Mucosa of rectum (tissue), 2 donors: ENCODE measurements around the gene NAP1L3.

ENCODE experiments used
- H3K27ac ChIP-seq, 2 donors: one replicate each; pipeline ENCODE4 v1.7.0; 2013; ENCODE audit warnings: inconsistent platforms in 2 of 2, low read depth in 2 of 2, low read length in 2 of 2
- H3K27me3 ChIP-seq, 2 donors: one replicate each; pipeline ENCODE4 v1.7.0; 2013; ENCODE audit warnings: low read length in 2 of 2; ENCODE audit not compliant: control insufficient read depth in 2 of 2, insufficient read depth in 2 of 2
- H3K36me3 ChIP-seq, 2 donors: one replicate each; pipeline ENCODE4 v1.7.0; 2013; ENCODE audit warnings: low read length in 2 of 2; ENCODE audit not compliant: control insufficient read depth in 2 of 2, insufficient read depth in 2 of 2
- H3K4me1 ChIP-seq, 2 donors: one replicate each; pipeline ENCODE4 v1.7.0; 2013; ENCODE audit warnings: low read length in 2 of 2, mild to moderate bottlenecking in 1 of 2; ENCODE audit not compliant: control insufficient read depth in 2 of 2, insufficient read depth in 2 of 2
- H3K4me3 ChIP-seq, 2 donors: one replicate each; pipeline ENCODE4 v1.7.0; 2013; ENCODE audit warnings: low read length in 2 of 2
- H3K9ac ChIP-seq, 2 donors: one replicate each; pipeline ENCODE4 v1.7.0; 2013; ENCODE audit warnings: low read length in 2 of 2, low read depth in 1 of 2, mild to moderate bottlenecking in 1 of 2
- H3K9me3 ChIP-seq, 2 donors: one replicate each; pipeline ENCODE4 v1.7.0; 2013; ENCODE audit warnings: low read length in 2 of 2; ENCODE audit not compliant: control insufficient read depth in 2 of 2
- donor health status: healthy.
- donor health status: Normal muscosa, but diverticular disease.

Gene NAP1L3, protein sequence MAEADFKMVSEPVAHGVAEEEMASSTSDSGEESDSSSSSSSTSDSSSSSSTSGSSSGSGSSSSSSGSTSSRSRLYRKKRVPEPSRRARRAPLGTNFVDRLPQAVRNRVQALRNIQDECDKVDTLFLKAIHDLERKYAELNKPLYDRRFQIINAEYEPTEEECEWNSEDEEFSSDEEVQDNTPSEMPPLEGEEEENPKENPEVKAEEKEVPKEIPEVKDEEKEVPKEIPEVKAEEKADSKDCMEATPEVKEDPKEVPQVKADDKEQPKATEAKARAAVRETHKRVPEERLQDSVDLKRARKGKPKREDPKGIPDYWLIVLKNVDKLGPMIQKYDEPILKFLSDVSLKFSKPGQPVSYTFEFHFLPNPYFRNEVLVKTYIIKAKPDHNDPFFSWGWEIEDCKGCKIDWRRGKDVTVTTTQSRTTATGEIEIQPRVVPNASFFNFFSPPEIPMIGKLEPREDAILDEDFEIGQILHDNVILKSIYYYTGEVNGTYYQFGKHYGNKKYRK

DNA sequence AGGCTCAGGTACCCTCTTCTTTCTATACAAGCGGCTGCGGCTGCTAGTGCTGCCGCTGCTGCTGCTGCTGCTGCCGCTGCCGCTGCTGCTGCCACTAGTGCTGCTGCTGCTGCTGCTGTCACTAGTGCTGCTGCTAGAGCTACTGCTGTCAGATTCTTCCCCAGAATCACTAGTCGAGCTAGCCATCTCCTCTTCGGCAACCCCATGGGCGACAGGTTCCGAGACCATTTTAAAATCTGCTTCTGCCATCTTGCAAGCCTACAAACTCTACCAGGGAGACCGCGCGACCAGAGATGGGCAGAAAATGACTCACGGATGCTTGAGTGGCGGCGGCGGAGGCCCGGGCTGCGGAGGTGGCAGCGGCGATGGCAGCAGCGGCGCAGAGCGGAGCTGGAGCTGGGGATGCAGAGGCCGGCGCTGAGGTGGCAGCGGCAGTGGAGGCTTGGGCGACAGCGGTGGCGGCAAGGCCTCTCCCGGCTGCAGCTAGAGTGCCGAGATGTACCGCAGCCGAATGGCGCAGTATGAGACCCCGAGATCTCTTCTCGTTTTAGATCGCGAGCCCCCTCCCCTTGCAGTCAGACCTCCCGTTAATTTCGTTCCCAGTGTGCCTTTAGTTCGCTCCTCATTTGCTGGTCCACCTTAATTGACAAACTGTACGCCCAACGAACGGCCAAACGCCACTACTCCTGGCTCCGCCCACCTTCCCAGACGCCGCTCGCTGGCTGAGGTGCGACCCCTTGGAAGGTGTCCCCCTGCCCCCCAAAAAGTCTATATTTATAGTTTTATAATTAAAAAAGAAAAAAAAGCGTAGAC is at the start of gene NAP1L3:
Gene NAP1L3, minus strand, starts transcription at position 523 of the 813 bp plus-strand sequence. Its CDS starts 274 bp downstream, at position 249.
- H3K27me3 ChIP-seq: peaks cover 0 to 8% of the 10 kb centered on the region in 2 donors
- no peaks in the 10 kb centered on the region for H3K36me3 ChIP-seq
- peak within 1 kb of the TSS; percentile 29 to 46 for H3K27ac ChIP-seq
- peak within 1 kb of the TSS in 1 of 2 donors; percentile 32 for H3K9ac ChIP-seq
- no peaks in the 10 kb centered on the region for H3K4me1 ChIP-seq
- no peaks in the 10 kb centered on the region for H3K9me3 ChIP-seq
- peak within 1 kb of the TSS; percentile 67 to 70 for H3K4me3 ChIP-seq

DNA sequence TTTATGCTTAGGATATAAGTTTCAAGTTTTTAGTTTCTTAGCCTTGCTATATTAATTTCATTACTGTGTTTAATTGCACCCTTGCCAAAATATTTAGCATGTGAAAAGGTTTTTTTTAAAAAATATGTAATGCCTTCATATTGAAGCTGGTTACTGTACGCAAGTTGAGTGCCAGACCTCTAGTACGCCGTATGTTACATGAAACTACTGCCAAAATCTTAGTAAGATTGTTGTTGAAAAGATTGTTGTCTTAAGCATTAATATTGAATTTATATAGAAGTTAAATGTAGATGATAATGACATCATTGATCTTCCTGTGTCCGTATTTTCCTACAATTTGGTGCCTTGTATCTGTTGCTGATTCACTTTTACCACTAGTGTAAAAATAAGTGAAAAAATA is 37.7 kb upstream of the NAP1L3 start:
- Histone ChIP-seq H3K4me3 (no peak overlapping the region), H3K9ac (no peak overlapping the region), H3K9me3 (no peaks in the 10 kb centered on the region), H3K36me3 (no peaks in the 10 kb centered on the region), H3K27me3 (no peaks in the 10 kb centered on the region), H3K27ac (no peak overlapping the region), H3K4me1 (no peaks in the 10 kb centered on the region)

DNA sequence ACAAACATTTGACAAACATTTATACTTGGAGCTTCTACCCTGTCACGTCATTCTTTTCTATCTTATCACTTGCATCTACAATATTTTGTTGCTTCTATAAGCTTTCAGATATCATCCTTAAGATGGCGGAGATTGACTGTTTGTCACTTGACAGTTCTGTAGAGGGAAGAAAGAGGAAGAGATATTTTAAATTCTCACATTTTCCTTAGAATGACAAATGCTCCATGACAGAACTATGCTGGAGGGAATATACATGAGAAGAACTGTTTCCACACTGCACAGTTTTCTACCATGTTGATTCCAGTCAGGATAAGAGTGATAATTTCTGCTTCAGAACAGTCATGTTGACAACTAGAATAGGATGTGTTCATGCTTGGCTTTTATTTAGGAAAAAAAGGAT is 30.3 kb upstream of the NAP1L3 start:
- no peak overlapping the region for H3K4me3 ChIP-seq
- no peaks in the 10 kb centered on the region for H3K36me3 ChIP-seq
- H3K9ac ChIP-seq: no peak overlapping the region
- no peak overlapping the region for H3K27ac ChIP-seq
- H3K4me1 ChIP-seq: no peaks in the 10 kb centered on the region
- H3K9me3 ChIP-seq: no peaks in the 10 kb centered on the region
- no peaks in the 10 kb centered on the region for H3K27me3 ChIP-seq

DNA sequence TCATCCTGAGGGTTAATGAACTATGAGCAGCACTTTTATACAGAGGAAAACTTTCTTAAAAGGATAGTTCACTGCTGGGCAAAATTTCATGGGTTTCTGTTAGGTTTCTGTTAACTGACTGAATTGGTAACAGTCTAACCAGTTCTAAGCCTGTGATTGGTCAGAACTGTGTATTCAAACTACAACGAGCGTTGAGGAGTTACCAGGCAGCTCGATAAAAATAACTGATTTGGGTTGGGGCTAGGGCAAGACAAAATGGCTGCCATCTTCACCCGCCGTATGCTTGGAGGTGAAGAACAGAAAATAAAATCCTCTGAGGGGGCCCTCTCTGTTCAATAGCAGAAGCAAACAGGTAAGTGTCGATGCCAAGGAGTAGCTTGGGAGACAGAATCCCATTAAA is 22.6 kb upstream of the NAP1L3 start:
- Histone ChIP-seq H3K4me3 (no peak overlapping the region), H3K27ac (no peak overlapping the region), H3K9me3 (no peaks in the 10 kb centered on the region), H3K9ac (no peak overlapping the region), H3K4me1 (no peaks in the 10 kb centered on the region), H3K27me3 (no peaks in the 10 kb centered on the region), H3K36me3 (no peaks in the 10 kb centered on the region)

DNA sequence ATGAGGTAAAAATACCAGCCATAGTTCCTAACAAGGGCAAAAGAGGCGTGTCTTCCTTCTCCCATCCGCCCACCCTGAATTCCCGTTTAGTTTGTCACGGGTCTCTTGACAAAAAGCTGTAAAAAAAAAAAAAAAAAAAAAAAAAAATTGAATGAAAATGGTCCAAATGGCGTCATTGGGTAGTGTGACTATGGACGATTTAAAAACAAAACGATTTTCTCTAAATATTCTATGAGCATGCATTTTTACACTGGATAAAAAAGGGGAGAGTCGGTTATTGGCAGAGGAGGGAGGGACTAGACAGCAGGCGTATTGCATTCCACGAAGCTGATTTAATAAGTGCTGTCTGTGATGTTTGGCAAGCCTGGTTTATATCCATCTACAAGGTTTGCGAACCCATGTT is 492 bp upstream of the NAP1L3 start, which contains the start of gene FAM133A:
Gene FAM133A, plus strand, starts transcription at position 338 of the 403 bp plus-strand sequence. CDS start 35,214 bp downstream, outside the sequence.
- H3K27ac ChIP-seq: peak within 1 kb of the TSS; percentile 29 to 46

DNA sequence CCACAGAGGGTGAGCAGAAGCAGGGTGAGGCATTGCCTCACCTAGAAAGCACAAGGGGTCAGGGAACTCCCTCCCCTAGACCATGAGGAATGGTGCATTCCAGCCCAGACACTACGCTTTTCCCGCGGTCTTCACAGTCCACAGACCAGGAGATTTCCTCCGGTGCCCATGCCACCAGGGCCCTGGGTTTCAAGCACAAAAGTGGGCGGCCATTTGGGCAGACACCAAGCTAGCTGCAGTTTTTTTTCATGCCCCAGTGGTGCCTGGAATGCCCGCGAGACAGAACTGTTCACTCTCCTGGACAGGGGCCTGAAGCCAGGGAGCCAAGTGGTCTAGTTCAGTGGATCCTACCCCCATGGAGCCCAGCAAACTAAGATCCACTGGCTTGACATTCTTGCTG is 12.8 kb downstream of the NAP1L3 start:
- Histone ChIP-seq H3K9ac (no peak overlapping the region), H3K9me3 (no peaks in the 10 kb centered on the region), H3K4me3 (no peak overlapping the region), H3K36me3 (no peaks in the 10 kb centered on the region), H3K27ac (no peak overlapping the region), H3K4me1 (no peaks in the 10 kb centered on the region), H3K27me3 (no peaks in the 10 kb centered on the region)

More for the DNA sequence above, 492 bp upstream of the NAP1L3 start, which contains the start of gene FAM133A:
- no peaks in the 10 kb centered on the region for H3K9me3 ChIP-seq
- H3K36me3 ChIP-seq: no peaks in the 10 kb centered on the region
- peak within 1 kb of the TSS in 1 of 2 donors; percentile 32 for H3K9ac ChIP-seq
- H3K27me3 ChIP-seq: peaks cover 0 to 8% of the 10 kb centered on the region in 2 donors
- peak within 1 kb of the TSS; percentile 67 to 70 for H3K4me3 ChIP-seq
- no peaks in the 10 kb centered on the region for H3K4me1 ChIP-seq

DNA sequence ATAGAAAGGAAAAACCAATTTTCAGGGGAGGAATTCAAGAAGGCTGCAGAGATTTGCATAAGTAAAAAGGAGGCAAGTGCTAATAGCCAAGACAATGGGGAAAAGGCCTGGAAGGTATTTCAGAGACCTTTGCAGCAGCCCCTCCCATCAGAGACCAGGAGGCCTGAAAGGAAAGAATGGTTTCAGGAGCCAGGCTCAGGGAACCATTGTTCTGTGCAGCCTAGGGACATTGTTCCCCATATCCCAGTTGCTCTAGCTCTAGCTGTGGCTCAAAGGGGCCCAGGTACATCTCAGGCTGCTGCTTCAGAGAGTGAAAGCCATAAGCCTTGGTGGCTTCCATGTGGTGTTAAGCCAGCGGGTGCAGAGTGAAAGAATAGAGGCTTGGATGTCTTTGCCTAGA is 24.0 kb downstream of the NAP1L3 start:
- H3K36me3 ChIP-seq: no peaks in the 10 kb centered on the region
- H3K9ac ChIP-seq: no peak overlapping the region
- H3K4me1 ChIP-seq: no peaks in the 10 kb centered on the region
- H3K9me3 ChIP-seq: no peaks in the 10 kb centered on the region
- no peaks in the 10 kb centered on the region for H3K27me3 ChIP-seq
- H3K4me3 ChIP-seq: no peak overlapping the region
- no peak overlapping the region for H3K27ac ChIP-seq

DNA sequence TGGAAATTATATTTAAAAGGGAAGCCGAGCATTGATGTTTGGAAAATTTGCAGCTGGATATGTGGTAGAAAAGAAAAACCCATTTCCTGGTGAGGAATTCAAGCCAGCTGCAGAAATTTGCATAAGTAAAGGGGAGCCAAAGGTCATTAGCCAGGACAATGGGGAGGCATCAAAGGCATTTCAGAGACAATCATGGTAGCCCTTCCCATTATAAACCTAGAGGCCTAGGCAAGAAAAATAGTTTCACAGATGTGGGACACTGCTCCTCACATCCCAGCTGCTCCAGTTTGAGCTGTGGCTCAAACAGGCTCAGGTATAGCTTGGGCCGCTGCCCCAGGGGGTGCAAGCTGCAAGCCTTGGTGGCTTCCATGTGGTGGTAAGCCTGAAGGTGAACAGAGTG is 35.8 kb downstream of the NAP1L3 start:
- H3K9ac ChIP-seq: no peak overlapping the region
- no peak overlapping the region for H3K4me3 ChIP-seq
- no peaks in the 10 kb centered on the region for H3K4me1 ChIP-seq
- H3K36me3 ChIP-seq: no peaks in the 10 kb centered on the region
- H3K27me3 ChIP-seq: no peaks in the 10 kb centered on the region
- no peak overlapping the region for H3K27ac ChIP-seq
- peaks cover 0 to 3% of the 10 kb centered on the region in 2 donors for H3K9me3 ChIP-seq
